ENCODE results near the gene TRIM17. TPM values are rescaled to one million over a fixed set of nuclear protein-coding genes. Genes with fewer than 3 reads are reported as not detected.

The TRIM17 gene
- polyA plus RNA-seq, 1 donor (not counting 4 experiments of a cell fraction or from before 2014, with no cell fraction given): 0.24 TPM

- Histone ChIP-seq H2AFZ (ENCODE audit: control insufficient read depth, low read length) (no peak overlapping the region), H3K4me3 (ENCODE audit: control insufficient read depth in 2 of 3, extremely low read depth in 1 of 3, insufficient read depth in 2 of 3, low read depth in 1 of 3, low read length in 3 of 3) (no peak overlapping the region), H3K27ac (ENCODE audit: control insufficient read depth, insufficient read depth, low read length) (no peak overlapping the region), H3K27me3 (ENCODE audit: control insufficient read depth, extremely low read depth, insufficient read depth, low read length) (peaks cover 17% of the 10 kb centered on the region), H3K4me1 (ENCODE audit: control insufficient read depth, extremely low read depth, insufficient read depth, low read length) (no peaks in the 10 kb centered on the region), H3K4me2 (ENCODE audit: control insufficient read depth, extremely low read depth, insufficient read depth, low read depth, low read length) (no peak overlapping the region), H3K9me3 (ENCODE audit: control insufficient read depth, low read depth, low read length) (no peaks in the 10 kb centered on the region), H4K20me1 (ENCODE audit: control insufficient read depth, extremely low read depth, insufficient read depth, low read length) (no peaks in the 10 kb centered on the region), H3K9me1 (ENCODE audit: control insufficient read depth, extremely low read depth, insufficient read depth, low read length) (no peaks in the 10 kb centered on the region), H3K79me2 (ENCODE audit: control insufficient read depth, insufficient read depth, low read length) (no peaks in the 10 kb centered on the region), H3K9ac (ENCODE audit: control insufficient read depth, extremely low read depth, insufficient read depth, low read length) (no peak overlapping the region), H3K36me3 (ENCODE audit: control insufficient read depth in 2 of 2, extremely low read depth in 1 of 2, insufficient read depth in 2 of 2, low read length in 2 of 2) (no peaks in the 10 kb centered on the region)
- FAIRE-seq (no peak), DNase-seq (ENCODE audit: low read depth, low spot score) (no peak)
- no peak for TF ChIP-seq EZH2 (IDR thresholded peaks at IDR 0.05; ENCODE audit: low read length)
- TF ChIP-seq CTCF (optimal IDR thresholded peaks at IDR 0.05 in 1 of 3, IDR thresholded peaks at IDR 0.05 in 1 of 3, conservative IDR thresholded peaks at IDR 0.05 in 1 of 3; ENCODE audit: extremely low read depth in 1 of 3, insufficient read depth in 2 of 3, low read length in 3 of 3): no peak
- dilution Hi-C loops (cut with MboI; ENCODE audit: extremely low pct_ligation_motif_present, low sequenced_read_pairs): no loop called here
Measured at GRCh38 chr1:228424685-228425660, 8.3 kb upstream of the TRIM17 start.

DNA sequence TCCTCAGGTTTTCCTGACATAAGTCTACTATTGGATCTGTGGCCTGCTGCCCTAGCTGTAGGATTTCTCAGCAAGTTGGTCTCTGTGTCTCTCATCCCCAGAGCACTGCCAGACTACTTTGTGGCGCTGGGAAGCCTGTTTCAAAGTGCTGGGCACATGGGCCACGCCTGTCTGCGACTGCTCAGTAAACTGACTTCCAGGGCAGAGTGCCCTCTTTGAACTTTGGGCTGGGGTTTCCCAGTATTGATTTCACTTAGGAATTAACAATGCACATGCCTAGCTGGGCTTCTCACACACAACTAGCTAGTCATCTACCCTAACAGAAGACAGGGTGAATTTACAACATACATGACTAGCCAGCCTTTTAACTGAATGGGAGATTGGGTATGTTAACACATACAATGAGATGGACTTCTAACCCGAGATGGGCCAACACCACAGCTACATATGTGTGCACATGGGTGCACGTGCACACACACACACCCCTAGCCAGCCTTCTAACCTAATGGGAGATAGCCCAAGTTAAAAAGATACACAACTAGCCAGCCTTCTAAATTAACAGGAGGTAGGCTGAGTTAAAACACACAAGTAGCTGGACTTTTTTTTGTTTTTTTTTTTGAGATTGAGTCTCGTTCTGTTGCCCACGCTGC lies 6.9 kb upstream of the TRIM17 start:
- no peaks in the 10 kb centered on the region for H3K36me3 ChIP-seq (ENCODE audit: control insufficient read depth in 2 of 2, extremely low read depth in 1 of 2, insufficient read depth in 2 of 2, low read length in 2 of 2)
- peaks cover 8% of the 10 kb centered on the region for H3K27me3 ChIP-seq (ENCODE audit: control insufficient read depth, extremely low read depth, insufficient read depth, low read length)
- dilution Hi-C loops (cut with MboI; ENCODE audit: extremely low pct_ligation_motif_present, low sequenced_read_pairs): no loop called here
- no peak overlapping the region for H3K4me3 ChIP-seq (ENCODE audit: control insufficient read depth in 2 of 3, extremely low read depth in 1 of 3, insufficient read depth in 2 of 3, low read depth in 1 of 3, low read length in 3 of 3)
- no peaks in the 10 kb centered on the region for H3K9me1 ChIP-seq (ENCODE audit: control insufficient read depth, extremely low read depth, insufficient read depth, low read length)
- DNase-seq (ENCODE audit: low read depth, low spot score) (no peak), FAIRE-seq (no peak)
- no peaks in the 10 kb centered on the region for H4K20me1 ChIP-seq (ENCODE audit: control insufficient read depth, extremely low read depth, insufficient read depth, low read length)
- H3K4me2 ChIP-seq (ENCODE audit: control insufficient read depth, extremely low read depth, insufficient read depth, low read depth, low read length): no peak overlapping the region
- no peak overlapping the region for H2AFZ ChIP-seq (ENCODE audit: control insufficient read depth, low read length)
- H3K9me3 ChIP-seq (ENCODE audit: control insufficient read depth, low read depth, low read length): no peaks in the 10 kb centered on the region
- H3K79me2 ChIP-seq (ENCODE audit: control insufficient read depth, insufficient read depth, low read length): no peaks in the 10 kb centered on the region
- no peak for TF ChIP-seq EZH2 (IDR thresholded peaks at IDR 0.05; ENCODE audit: low read length)
- TF ChIP-seq CTCF (optimal IDR thresholded peaks at IDR 0.05 in 1 of 3, IDR thresholded peaks at IDR 0.05 in 1 of 3, conservative IDR thresholded peaks at IDR 0.05 in 1 of 3; ENCODE audit: extremely low read depth in 1 of 3, insufficient read depth in 2 of 3, low read length in 3 of 3): no peak
- H3K4me1 ChIP-seq (ENCODE audit: control insufficient read depth, extremely low read depth, insufficient read depth, low read length): no peaks in the 10 kb centered on the region
- H3K27ac ChIP-seq (ENCODE audit: control insufficient read depth, insufficient read depth, low read length): no peak overlapping the region
- H3K9ac ChIP-seq (ENCODE audit: control insufficient read depth, extremely low read depth, insufficient read depth, low read length): no peak overlapping the region
